ENCODE results near the gene ZNF521. TPM values are rescaled to one million over a fixed set of nuclear protein-coding genes. Genes with fewer than 3 reads are reported as not detected.

Gene ZNF521
- total RNA-seq, 4 donors from 2014 or later, result 28.2 to 67.3 (median 53.1) TPM

DNA sequence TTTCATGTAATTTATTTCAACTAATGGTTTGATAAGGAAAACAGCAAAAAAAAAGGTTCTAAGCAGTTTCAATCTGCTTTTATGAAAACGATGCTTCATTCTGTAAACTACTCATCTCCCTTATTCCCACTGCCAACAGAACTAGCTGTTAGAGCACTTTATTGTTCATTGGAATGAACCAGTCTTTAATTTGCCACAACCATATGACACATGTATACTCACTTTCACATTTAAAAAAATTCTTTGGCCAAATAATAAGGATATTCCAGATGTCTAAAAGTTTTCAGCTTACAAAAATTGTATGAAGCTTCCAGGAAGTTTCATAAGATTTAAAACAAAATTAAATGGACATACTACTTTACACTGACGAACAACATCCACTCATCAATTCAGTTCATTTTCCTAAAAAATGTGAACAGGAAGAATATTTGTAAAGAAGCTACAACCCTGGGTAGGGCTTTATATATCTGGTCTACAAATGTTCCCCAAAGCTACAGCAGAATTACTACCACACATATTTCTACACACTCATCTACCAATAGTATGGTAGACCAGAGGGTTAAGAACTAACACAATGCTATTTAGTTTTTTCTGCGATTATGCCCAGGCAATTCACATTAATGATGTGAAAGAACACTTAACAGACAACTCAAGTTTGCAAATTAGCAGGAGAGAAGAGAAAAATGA, 37.7 kb downstream of the ZNF521 start:
- Histone ChIP-seq H3K36me3 (no peaks in the 10 kb centered on the region), H3K27me3 (no peaks in the 10 kb centered on the region), H3K4me1 (no peaks in the 10 kb centered on the region), H3K4me3 (replicated peaks in 1 of 3) (no peak overlapping the region), H3K27ac (no peak overlapping the region), H3K9me3 (no peaks in the 10 kb centered on the region)
- DNase-seq, result no peak
- 62 to 78% methylated on average over 3 of the region's 3 CpGs for WGBS, 2 donors
- intact Hi-C loops (cut with DNase I), result no loop called here
- TF ChIP-seq POLR2A (IDR thresholded peaks at IDR 0.05), result no peak
- TF ChIP-seq, protein P1, sequence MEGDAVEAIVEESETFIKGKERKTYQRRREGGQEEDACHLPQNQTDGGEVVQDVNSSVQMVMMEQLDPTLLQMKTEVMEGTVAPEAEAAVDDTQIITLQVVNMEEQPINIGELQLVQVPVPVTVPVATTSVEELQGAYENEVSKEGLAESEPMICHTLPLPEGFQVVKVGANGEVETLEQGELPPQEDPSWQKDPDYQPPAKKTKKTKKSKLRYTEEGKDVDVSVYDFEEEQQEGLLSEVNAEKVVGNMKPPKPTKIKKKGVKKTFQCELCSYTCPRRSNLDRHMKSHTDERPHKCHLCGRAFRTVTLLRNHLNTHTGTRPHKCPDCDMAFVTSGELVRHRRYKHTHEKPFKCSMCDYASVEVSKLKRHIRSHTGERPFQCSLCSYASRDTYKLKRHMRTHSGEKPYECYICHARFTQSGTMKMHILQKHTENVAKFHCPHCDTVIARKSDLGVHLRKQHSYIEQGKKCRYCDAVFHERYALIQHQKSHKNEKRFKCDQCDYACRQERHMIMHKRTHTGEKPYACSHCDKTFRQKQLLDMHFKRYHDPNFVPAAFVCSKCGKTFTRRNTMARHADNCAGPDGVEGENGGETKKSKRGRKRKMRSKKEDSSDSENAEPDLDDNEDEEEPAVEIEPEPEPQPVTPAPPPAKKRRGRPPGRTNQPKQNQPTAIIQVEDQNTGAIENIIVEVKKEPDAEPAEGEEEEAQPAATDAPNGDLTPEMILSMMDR (IDR thresholded peaks at IDR 0.05), result no peak

DNA sequence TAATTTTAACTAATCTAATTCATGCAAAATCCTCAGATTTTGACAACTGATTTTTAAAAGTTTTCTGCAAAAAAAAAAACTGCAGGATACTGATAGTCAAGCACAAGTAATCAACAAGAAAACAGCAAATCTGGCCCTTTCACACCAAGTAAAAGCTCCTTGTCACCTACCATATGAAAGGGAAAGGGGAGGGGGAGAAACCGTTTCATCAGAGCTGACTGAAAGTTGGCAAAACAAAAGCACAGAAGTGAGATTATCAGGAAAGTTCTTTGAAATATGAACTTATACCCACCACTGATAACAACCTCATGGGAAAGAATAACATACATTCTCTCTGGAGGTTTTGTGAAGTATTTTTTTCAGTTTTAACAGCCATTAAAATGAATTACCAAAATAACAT, 38.7 kb downstream of the ZNF521 start:
- H3K9me3 ChIP-seq, result no peaks in the 10 kb centered on the region
- no peak overlapping the region for H3K27ac ChIP-seq
- no peak for DNase-seq
- H3K27me3 ChIP-seq, result no peaks in the 10 kb centered on the region
- H3K4me1 ChIP-seq, result no peaks in the 10 kb centered on the region
- WGBS, 2 donors, result 47 to 68% methylated on average over 1 of the region's 1 CpG
- intact Hi-C loops (cut with DNase I), result no loop called here
- H3K36me3 ChIP-seq, result no peaks in the 10 kb centered on the region
- no peak overlapping the region for H3K4me3 ChIP-seq (replicated peaks in 1 of 3)
- TF ChIP-seq, protein P1 (IDR thresholded peaks at IDR 0.05), result no peak
- TF ChIP-seq POLR2A (IDR thresholded peaks at IDR 0.05), result no peak

DNA sequence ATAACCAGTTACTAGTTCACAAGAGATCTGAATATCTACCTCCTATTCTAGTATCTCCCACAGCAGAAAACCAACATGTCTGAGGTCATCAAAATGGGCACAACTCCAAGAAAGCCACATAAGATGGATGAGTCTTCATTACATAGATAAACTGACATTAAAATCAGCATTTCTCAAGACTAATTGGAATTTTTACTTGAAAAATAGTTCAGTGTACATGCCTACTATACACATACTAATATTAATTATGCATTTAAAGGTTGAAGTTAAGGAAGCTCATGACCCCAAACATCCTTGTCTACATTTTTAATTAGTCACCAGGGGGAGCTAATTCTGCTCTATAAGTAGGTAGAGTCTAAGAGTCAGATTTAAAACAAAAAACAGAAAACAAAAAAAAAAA, 41.9 kb downstream of the ZNF521 start:
- Histone ChIP-seq H3K9me3 (no peaks in the 10 kb centered on the region), H3K4me3 (replicated peaks in 1 of 3) (no peak overlapping the region), H3K4me1 (no peaks in the 10 kb centered on the region), H3K27me3 (no peaks in the 10 kb centered on the region), H3K27ac (no peak overlapping the region), H3K36me3 (no peaks in the 10 kb centered on the region)
- intact Hi-C loops (cut with DNase I), result no loop called here
- TF ChIP-seq POLR2A (IDR thresholded peaks at IDR 0.05), result no peak
- TF ChIP-seq, protein P1 (IDR thresholded peaks at IDR 0.05), result peak in 3 of 6 experiments; percentile 30 to 51 (median 32)
- DNase-seq, result no peak

DNA sequence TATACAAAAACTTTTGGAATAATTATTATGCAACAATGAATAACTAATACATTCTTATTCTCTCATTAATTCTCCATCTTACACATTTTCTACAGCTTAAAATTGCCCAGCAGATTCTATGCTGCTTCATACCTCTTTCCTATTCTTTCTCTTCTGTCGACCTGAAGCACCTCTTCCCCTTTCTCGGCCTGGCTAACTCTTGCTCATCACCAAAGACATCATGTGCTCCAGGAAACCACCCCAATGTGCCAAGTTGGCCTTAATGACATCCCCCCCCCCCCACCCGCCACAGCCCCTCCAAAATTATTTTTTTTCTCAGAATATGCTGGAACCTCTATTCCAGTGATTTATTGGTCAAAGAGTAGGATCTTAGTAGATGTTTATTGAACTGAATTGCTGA, 43.6 kb downstream of the ZNF521 start:
- no peaks in the 10 kb centered on the region for H3K9me3 ChIP-seq
- no peak overlapping the region for H3K4me3 ChIP-seq (replicated peaks in 1 of 3)
- intact Hi-C loops (cut with DNase I), result no loop called here
- 90 to 95% methylated on average over 3 of the region's 3 CpGs for WGBS, 2 donors
- no peak overlapping the region for H3K27ac ChIP-seq
- H3K4me1 ChIP-seq, result no peaks in the 10 kb centered on the region
- H3K27me3 ChIP-seq, result no peaks in the 10 kb centered on the region
- no peaks in the 10 kb centered on the region for H3K36me3 ChIP-seq
- TF ChIP-seq, protein P1 (IDR thresholded peaks at IDR 0.05), result no peak
- no peak for TF ChIP-seq POLR2A (IDR thresholded peaks at IDR 0.05)
- DNase-seq, result no peak

DNA sequence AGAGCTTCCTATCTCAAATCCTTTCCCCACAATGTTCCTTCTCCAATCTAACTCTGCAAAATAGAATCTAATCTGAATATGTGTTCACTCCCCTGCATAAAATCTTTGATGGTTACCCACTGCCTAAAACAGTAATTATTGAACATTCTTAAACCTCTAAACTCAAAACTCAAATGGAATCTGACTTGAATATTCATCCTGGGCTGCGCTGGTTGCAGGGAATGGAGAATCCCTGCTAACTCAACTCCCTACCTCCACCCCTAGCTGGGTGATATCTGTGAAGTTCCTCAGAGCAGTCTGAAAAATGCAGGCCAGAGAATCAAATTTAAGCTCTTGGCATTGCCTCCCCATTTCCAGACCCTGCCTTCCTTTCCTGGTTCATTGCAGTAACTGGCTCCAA, 44.8 kb downstream of the ZNF521 start:
- no peak overlapping the region for H3K27ac ChIP-seq
- H3K4me1 ChIP-seq, result no peaks in the 10 kb centered on the region
- DNase-seq, result no peak
- H3K27me3 ChIP-seq, result no peaks in the 10 kb centered on the region
- no peak for TF ChIP-seq POLR2A (IDR thresholded peaks at IDR 0.05)
- TF ChIP-seq, protein P1 (IDR thresholded peaks at IDR 0.05), result no peak
- 97 to 100% methylated on average over 1 of the region's 1 CpG for WGBS, 2 donors
- no peak overlapping the region for H3K4me3 ChIP-seq (replicated peaks in 1 of 3)
- intact Hi-C loops (cut with DNase I), result no loop called here
- H3K9me3 ChIP-seq, result no peaks in the 10 kb centered on the region
- H3K36me3 ChIP-seq, result no peaks in the 10 kb centered on the region

Measured in thyroid gland (tissue), 4 donors.